ENCODE results near the gene SLC22A1.

SLC22A1 gene

DNA sequence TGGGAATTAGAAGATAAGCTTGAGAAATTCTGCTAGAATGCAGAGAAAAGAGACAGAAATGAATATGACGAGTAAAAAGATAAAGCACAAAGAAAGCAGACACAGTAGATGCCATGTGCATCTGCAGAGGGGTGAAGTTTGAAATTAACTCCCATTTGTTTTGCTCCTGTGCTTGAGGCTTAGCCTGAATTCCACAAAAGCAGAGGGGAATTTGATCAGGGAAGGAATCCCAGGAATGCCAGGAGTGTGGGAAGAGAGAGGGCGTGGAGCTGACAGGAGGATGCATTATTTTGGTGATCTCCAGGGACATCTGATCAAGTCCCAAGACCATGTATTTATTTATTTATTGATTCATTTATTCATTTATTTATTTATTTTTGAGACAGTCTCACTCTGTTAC lies 55.6 kb downstream of the SLC22A1 start:
- no peaks in the 10 kb centered on the region for H3K9me3 ChIP-seq (ENCODE audit: control insufficient read depth, insufficient read depth, low read depth, low read length)
- no peaks in the 10 kb centered on the region for H3K36me3 ChIP-seq (ENCODE audit: control insufficient read depth in 2 of 2, insufficient read depth in 1 of 2, low read length in 2 of 2)
- ChIA-PET POLR2A (no interaction called here), CTCF (interaction anchor here (0.6 kb wide), 1 partner anchor 9 kb away, joined by 3 read pairs; no protein-coding TSS in a partner anchor)
- H3K4me3 ChIP-seq (ENCODE audit: low read depth, low read length) = no peak overlapping the region
- no peak overlapping the region for H3K27ac ChIP-seq (ENCODE audit: extremely low read depth, low read depth, low read length)
- H3K4me1 ChIP-seq (ENCODE audit: control insufficient read depth, insufficient read depth, low read length) = no peaks in the 10 kb centered on the region
- no peak for TF ChIP-seq ZNF354C (tag by site-specific recombination; IDR thresholded peaks at IDR 0.05; ENCODE audit: borderline replicate concordance, low read depth)
- no peak for TF ChIP-seq ZNF549 (tag by site-specific recombination; IDR thresholded peaks at IDR 0.05)
- TF ChIP-seq, protein P1, sequence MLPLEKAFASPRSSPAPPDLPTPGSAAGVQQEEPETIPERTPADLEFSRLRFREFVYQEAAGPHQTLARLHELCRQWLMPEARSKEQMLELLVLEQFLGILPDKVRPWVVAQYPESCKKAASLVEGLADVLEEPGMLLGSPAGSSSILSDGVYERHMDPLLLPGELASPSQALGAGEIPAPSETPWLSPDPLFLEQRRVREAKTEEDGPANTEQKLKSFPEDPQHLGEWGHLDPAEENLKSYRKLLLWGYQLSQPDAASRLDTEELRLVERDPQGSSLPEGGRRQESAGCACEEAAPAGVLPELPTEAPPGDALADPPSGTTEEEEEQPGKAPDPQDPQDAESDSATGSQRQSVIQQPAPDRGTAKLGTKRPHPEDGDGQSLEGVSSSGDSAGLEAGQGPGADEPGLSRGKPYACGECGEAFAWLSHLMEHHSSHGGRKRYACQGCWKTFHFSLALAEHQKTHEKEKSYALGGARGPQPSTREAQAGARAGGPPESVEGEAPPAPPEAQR (tag by site-specific recombination; IDR thresholded peaks at IDR 0.05) = no peak
- TF ChIP-seq GLI2 (tag by site-specific recombination; IDR thresholded peaks at IDR 0.05; ENCODE audit: borderline replicate concordance, low read depth) = no peak

DNA sequence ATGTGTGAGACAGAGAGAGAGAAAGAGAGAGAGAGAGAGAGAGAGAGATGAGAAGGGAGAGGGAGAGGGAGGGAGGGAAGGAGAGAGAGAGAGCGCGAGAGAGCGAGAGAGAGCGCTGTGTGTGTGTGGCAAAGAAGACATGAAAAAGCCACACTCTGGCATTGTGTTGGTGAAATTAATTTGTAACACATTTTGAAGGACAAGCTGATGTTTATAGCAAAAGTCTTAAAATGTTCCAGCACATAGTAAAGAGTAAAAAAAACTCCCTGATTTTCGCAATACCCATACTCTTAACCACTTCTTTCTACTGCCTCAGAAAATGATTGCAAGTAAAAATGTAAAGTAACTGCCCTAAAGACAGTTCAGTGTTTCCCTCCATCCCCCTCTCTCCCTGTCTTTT lies 56.7 kb downstream of the SLC22A1 start:
- Histone ChIP-seq H3K4me3 (ENCODE audit: low read depth, low read length) (no peak overlapping the region), H3K9me3 (ENCODE audit: control insufficient read depth, insufficient read depth, low read depth, low read length) (no peaks in the 10 kb centered on the region), H3K4me1 (ENCODE audit: control insufficient read depth, insufficient read depth, low read length) (no peaks in the 10 kb centered on the region), H3K27ac (ENCODE audit: extremely low read depth, low read depth, low read length) (no peak overlapping the region), H3K36me3 (ENCODE audit: control insufficient read depth in 2 of 2, insufficient read depth in 1 of 2, low read length in 2 of 2) (no peaks in the 10 kb centered on the region)
- TF ChIP-seq, protein P2, sequence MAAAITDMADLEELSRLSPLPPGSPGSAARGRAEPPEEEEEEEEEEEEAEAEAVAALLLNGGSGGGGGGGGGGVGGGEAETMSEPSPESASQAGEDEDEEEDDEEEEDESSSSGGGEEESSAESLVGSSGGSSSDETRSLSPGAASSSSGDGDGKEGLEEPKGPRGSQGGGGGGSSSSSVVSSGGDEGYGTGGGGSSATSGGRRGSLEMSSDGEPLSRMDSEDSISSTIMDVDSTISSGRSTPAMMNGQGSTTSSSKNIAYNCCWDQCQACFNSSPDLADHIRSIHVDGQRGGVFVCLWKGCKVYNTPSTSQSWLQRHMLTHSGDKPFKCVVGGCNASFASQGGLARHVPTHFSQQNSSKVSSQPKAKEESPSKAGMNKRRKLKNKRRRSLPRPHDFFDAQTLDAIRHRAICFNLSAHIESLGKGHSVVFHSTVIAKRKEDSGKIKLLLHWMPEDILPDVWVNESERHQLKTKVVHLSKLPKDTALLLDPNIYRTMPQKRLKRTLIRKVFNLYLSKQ (tag by site-specific recombination; IDR thresholded peaks at IDR 0.05; ENCODE audit: borderline replicate concordance) = no peak
- TF ChIP-seq ZNF830 (tag by site-specific recombination; IDR thresholded peaks at IDR 0.05; ENCODE audit: low read depth) (no peak), EGR2 (tag by site-specific recombination; IDR thresholded peaks at IDR 0.05; ENCODE audit: low read depth) (no peak), ZNF596 (tag by site-specific recombination; IDR thresholded peaks at IDR 0.05) (peak; percentile 67; the same call in 1 of the 2 replicates)
- ChIA-PET POLR2A (no interaction called here), CTCF (interaction anchor here (0.5 to 0.6 kb wide), 2 partner anchors 24 to 40 kb away, joined by 3 read pairs; no protein-coding TSS in a partner anchor)

DNA sequence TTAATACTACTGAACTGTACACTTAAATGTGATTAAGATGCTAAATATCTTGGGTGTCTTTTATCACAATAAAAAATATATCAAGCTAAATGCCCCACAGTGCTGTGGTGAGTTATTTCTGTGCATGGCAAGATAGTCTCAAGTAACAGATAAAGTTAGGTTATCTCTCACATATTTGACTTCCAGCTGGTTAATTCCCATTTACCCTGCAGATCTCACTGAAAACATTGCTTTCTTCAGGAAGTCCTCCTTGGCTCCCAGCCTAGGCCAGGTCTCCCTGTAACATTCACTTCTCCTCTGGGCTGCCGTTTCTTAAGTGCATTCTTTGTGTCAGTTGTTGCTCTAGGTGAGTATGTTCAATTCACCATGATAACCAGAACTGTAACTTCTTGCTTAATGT lies 59.1 kb downstream of the SLC22A1 start:
- H3K9me3 ChIP-seq (ENCODE audit: control insufficient read depth, insufficient read depth, low read depth, low read length) = no peaks in the 10 kb centered on the region
- CTCF ChIA-PET = interaction anchor here (0.9 kb wide), 1 partner anchor 37 kb away, joined by 3 read pairs; no protein-coding TSS in a partner anchor

More for the DNA sequence above, 59.1 kb downstream of the SLC22A1 start:
- TF ChIP-seq, protein P3, sequence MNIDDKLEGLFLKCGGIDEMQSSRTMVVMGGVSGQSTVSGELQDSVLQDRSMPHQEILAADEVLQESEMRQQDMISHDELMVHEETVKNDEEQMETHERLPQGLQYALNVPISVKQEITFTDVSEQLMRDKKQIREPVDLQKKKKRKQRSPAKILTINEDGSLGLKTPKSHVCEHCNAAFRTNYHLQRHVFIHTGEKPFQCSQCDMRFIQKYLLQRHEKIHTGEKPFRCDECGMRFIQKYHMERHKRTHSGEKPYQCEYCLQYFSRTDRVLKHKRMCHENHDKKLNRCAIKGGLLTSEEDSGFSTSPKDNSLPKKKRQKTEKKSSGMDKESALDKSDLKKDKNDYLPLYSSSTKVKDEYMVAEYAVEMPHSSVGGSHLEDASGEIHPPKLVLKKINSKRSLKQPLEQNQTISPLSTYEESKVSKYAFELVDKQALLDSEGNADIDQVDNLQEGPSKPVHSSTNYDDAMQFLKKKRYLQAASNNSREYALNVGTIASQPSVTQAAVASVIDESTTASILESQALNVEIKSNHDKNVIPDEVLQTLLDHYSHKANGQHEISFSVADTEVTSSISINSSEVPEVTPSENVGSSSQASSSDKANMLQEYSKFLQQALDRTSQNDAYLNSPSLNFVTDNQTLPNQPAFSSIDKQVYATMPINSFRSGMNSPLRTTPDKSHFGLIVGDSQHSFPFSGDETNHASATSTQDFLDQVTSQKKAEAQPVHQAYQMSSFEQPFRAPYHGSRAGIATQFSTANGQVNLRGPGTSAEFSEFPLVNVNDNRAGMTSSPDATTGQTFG (tag by site-specific recombination; IDR thresholded peaks at IDR 0.05; ENCODE audit: borderline replicate concordance) = no peak
- TF ChIP-seq GLIS2 (tag by site-specific recombination; IDR thresholded peaks at IDR 0.05) (no peak), ZNF202 (tag by site-specific recombination; IDR thresholded peaks at IDR 0.05; ENCODE audit: borderline replicate concordance) (no peak), HOXA7 (CRISPR knock-in tag; IDR thresholded peaks at IDR 0.05; ENCODE audit: borderline replicate concordance) (no peak), ZNF585B (tag by site-specific recombination; IDR thresholded peaks at IDR 0.05) (no peak), ZNF664 (tag by site-specific recombination; IDR thresholded peaks at IDR 0.05) (no peak), ZSCAN30 (tag by site-specific recombination; IDR thresholded peaks at IDR 0.05) (no peak), SP3 (tag by site-specific recombination; IDR thresholded peaks at IDR 0.05) (no peak)
- TF ChIP-seq, protein P4, sequence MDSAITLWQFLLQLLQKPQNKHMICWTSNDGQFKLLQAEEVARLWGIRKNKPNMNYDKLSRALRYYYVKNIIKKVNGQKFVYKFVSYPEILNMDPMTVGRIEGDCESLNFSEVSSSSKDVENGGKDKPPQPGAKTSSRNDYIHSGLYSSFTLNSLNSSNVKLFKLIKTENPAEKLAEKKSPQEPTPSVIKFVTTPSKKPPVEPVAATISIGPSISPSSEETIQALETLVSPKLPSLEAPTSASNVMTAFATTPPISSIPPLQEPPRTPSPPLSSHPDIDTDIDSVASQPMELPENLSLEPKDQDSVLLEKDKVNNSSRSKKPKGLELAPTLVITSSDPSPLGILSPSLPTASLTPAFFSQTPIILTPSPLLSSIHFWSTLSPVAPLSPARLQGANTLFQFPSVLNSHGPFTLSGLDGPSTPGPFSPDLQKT (IDR thresholded peaks at IDR 0.05; ENCODE audit: borderline replicate concordance, low read depth, low read length) = no peak
- TF ChIP-seq, protein P5, sequence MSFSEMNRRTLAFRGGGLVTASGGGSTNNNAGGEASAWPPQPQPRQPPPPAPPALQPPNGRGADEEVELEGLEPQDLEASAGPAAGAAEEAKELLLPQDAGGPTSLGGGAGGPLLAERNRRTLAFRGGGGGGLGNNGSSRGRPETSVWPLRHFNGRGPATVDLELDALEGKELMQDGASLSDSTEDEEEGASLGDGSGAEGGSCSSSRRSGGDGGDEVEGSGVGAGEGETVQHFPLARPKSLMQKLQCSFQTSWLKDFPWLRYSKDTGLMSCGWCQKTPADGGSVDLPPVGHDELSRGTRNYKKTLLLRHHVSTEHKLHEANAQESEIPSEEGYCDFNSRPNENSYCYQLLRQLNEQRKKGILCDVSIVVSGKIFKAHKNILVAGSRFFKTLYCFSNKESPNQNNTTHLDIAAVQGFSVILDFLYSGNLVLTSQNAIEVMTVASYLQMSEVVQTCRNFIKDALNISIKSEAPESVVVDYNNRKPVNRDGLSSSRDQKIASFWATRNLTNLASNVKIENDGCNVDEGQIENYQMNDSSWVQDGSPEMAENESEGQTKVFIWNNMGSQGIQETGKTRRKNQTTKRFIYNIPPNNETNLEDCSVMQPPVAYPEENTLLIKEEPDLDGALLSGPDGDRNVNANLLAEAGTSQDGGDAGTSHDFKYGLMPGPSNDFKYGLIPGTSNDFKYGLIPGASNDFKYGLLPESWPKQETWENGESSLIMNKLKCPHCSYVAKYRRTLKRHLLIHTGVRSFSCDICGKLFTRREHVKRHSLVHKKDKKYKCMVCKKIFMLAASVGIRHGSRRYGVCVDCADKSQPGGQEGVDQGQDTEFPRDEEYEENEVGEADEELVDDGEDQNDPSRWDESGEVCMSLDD (tag by site-specific recombination; IDR thresholded peaks at IDR 0.05) = no peak
- H3K4me1 ChIP-seq (ENCODE audit: control insufficient read depth, insufficient read depth, low read length) = no peaks in the 10 kb centered on the region
- H3K27ac ChIP-seq (ENCODE audit: extremely low read depth, low read depth, low read length) = no peak overlapping the region
- no peaks in the 10 kb centered on the region for H3K36me3 ChIP-seq (ENCODE audit: control insufficient read depth in 2 of 2, insufficient read depth in 1 of 2, low read length in 2 of 2)
- H3K4me3 ChIP-seq (ENCODE audit: low read depth, low read length) = no peak overlapping the region
- POLR2A ChIA-PET = no interaction called here
